Activated CD8-positive, alpha-beta memory T cell treated with anti-CD3 and anti-CD28 coated beads for 4 hours (primary cell): ENCODE data around the gene JAKMIP3.

Source experiments
- DNase-seq, 2 donors: peaks; one replicate each; pipeline ENCODE4 v3.0.0-alpha.2; 2020; ENCODE audit warnings: low read depth in 2 of 2

Gene JAKMIP3

GRCh38 chr10:132097609-132098377 is 32.0 kb downstream of the JAKMIP3 start:
- no peak for DNase-seq

DNA sequence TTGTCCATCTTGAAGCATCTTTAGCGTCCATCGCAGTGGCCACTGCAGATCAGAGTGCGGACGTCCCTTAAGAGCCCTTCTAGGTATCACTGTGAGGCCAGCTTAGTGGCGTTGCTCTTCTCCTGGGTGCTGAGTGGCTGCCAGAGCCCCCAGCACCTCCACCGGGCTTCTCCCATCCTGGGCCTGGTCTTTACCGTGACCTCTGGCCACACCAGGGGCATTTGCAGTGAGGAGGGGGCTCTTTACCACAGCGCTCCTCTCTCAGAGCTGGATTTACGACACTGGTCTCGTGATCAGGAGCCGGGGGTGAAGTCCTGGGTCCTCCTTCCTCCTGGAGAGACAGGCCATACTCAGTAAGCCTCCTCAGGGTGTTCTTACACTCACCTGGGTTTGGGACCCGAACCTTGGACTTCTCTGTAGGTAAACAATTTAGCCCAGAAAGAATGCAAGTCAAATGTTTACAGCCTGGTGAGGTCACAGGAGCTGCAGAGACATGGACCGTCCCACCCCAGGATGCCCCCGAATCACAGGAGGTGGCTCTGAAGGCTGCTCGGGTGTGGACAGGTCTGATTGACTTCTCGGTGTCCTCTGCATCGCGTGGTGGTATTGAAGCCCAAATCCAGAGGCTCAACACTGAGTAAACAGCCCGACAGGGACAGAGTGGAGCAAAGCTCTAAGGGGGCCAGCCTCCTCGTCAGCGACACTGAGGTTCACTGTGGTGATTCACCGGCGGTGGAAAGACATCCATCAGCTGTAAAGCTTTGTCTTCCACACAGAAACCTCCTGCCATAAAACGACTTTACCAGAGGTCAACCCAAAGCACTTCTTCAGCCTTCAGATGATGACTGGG is 33.0 kb downstream of the JAKMIP3 start:
- DNase-seq: no peak

DNA sequence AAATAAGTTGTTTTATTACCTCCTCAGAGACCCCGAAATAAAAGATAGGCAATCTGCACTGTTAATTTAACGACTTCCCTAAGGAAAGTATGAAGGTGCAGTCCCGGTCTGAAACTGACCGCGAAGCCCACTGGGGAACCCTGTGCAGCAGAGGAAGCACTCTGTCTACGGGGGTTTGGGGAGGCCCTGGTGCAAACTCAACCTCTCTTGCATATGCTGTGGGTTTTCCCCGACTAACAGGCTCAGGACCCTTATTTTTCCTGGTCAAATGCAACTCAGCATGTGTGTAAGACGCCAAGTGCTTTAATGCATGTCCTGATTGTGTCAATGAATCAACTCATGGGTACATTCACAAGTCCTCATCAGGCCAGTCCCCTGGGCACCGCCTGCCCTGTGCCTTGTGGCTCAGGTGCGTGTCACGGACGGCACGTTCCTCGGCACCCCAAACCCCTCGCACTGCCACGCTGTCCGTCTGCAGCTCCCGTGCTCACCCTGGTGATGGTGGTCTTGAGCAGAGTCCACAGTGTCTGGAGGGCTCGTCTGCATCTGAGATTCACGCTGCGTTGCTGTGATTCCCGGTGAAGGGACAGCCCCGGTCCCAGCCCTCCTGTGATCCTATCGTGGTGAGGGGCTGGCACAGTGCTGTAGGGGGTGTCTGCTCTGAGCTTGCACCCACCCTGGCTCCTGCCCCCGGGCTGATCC is 33.8 kb downstream of the JAKMIP3 start:
- DNase-seq: no peak

GRCh38 chr10:132100091-132100481 is 34.3 kb downstream of the JAKMIP3 start:
- DNase-seq: no peak

- DNase-seq: no peak
Observed at GRCh38 chr10:132100556-132101349, 35.0 kb downstream of the JAKMIP3 start.

DNA sequence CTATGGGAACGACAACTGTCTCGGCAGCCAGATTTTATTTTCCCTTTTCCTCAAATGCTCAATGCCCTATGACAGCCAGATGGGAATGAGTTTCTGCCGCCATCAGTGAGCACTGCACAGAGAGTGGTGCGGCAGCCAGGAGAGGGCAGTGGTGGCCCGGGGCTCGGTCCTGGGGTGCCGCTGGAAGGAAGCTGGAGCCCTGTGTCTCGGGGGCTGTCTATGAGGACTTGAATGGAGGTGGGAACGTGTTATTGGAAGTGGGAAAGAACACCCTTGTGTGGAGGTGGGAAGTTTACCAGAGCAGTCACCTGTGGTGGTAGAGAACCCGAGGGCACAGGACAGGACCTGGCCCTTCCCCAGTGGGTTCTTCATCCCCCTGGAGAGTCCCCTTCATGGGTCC is 35.8 kb downstream of the JAKMIP3 start:
- DNase-seq: no peak

DNA sequence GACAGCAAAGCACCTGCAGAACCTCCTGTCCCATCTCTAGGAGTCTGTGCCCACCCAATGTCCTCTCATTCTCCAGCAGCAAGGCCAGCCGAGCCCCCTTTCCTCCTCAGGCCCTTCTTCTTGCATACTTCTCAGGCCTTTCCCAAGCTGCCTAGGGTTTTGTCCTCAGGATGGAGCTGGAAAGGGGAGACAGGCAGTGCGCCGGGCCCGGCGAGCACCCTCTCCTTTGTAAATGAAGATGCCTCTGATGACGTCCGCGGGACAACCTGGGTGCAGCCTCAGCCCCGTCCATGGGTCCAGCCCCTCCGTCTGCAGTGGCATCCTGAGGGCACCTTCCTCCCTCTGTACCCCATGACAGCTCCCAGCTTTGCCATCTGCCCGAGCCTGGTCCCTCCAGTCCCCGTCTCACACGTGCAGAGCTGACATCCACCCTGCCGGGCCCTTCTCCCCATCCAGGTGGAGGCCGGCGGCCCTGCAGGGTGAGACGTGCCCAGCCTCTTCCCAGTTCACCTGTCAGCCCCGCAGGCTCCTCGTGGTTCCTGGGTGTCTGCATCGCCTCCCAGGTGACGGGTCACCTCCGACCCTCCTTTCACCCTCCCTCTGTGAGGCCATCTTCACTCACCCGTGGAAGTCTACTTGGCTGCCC is 36.4 kb downstream of the JAKMIP3 start:
- DNase-seq: no peak

DNA sequence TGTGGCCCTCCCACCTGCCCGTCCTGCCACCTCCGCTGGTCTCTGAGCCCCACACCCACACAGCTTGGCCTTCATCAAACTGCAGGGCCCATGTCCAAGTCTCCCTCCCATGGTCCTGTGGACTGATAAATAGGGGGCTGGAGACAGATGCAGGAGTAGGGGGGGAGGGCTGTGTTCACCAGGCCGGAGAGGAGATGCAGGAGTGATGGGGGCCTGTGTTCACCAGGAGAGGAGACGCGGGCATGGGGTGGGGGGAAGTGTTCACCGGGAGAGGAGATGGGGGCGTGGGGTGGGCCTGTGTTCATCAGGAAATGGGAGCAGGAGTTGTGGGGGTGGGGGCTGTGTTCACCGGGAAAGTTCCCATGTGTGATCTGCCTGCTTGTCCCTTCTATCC is 37.0 kb downstream of the JAKMIP3 start:
- DNase-seq: no peak

- DNase-seq: no peak
Observed at GRCh38 chr10:132103116-132103910, 37.6 kb downstream of the JAKMIP3 start.

- DNase-seq: no peak
Observed at GRCh38 chr10:132104062-132104461, 38.3 kb downstream of the JAKMIP3 start.

DNA sequence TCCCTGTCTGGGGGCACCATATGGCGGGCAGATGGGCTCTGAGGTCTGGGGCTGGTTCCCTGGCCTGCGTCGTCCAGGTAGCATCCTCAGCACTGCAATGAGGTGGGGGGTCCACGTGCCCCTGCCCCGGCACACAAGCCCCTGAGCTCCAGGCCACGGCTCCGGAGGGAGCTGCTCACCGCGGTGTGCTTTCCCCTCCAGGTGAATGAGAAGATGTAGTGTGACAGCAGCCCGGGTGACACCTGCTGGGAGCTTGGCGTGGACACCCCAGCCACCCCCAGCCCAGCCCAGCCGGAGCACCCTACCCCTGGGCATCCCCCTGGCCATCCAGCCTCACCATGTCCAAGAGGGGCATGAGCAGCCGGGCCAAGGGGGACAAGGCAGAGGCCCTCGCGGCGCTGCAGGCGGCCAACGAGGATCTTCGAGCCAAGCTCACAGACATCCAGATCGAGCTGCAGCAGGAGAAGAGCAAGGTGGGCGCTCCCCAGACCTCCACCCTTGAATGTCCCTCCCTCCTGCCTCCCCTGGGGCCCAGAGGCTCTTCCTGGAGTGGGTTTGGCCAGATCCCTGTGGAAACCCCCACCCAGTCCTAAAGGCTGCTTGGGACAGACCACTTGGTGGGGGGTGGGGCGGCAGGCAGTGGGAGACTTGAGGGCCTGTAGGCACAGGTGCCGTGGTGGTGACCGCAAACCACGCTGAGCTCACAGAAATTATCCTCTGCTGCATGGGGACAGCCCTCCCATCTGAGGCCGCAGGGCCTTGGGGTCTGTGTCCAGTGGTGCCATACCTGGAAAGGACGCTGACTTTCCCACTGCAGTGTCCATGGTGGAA is 38.9 kb downstream of the JAKMIP3 start:
- no peak for DNase-seq

DNA sequence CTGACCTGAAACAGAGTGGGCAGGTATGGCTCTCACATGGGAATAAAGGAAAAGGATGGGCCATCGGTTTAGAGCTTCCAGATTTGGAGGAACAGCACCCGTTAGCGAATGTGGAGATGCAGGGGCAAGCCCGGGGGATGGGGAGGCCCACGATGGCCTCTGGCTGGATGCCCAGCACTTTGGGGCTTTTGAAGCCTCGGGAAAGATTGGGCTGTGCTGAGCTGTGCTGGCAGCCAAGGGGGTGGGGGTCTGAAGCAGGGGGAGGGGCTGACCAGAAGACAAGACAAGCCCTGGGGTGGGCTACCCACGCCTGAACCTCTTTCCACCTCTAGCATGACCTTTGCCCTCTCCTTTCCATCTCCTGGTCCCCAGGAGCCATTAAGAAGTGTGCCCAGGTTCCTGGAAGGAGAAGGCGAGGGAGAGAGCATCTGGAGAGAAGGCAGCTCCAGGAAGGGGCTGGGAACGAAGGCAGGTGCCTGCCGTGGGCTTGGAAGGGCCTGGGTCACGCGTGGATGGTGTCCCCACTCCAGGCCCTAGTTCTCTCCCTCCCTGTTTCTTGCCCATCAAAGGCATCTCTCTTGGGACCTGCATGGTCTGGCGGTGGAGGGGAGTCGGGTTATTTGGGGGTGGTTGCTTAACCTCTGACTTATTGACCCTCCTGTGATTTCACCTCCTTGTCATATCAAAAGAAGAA is 39.7 kb downstream of the JAKMIP3 start:
- no peak for DNase-seq

GRCh38 chr10:132106431-132106830 is 40.7 kb downstream of the JAKMIP3 start:
- no peak for DNase-seq

GRCh38 chr10:132107186-132107948 is 41.6 kb downstream of the JAKMIP3 start:
- DNase-seq: no peak

GRCh38 chr10:132107949-132108877 is 42.5 kb downstream of the JAKMIP3 start:
- no peak for DNase-seq

- DNase-seq: no peak
Observed at GRCh38 chr10:132109341-132110110, 43.8 kb downstream of the JAKMIP3 start.
